GM21515 (cell line): ENCODE results near the gene RBM45.
"Not testable (repeated sequence)": the region's sequence is repeated elsewhere in the genome, so short reads cannot be mapped to it uniquely, and the experiment has no call there.

Source experiments
- ATAC-seq: cut with Tn5 transposase; IDR thresholded peaks from one replicate; pipeline ENCODE4 v1.9.1; 2021; ENCODE audit not compliant: unreplicated experiment

The RBM45 gene

DNA sequence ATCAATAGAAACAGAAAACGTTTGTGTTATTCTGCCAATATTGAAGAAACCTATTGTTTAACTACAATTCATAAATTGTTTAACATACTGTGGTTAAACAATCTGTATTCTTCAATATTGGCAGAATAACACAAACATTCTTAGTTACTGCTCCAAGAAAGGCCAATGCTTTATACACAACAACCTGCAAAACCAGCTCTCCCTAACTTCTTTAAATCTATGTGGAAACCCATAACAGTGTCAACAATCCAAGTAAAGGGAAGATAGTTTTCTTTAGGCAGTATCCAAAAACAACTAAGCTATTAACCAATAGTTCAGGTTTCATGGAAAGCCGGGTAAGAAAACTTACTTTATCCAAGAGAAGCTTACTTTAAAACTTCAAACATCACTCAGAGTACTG is 6.2 kb upstream of the RBM45 start:
- ATAC-seq, result no peak

DNA sequence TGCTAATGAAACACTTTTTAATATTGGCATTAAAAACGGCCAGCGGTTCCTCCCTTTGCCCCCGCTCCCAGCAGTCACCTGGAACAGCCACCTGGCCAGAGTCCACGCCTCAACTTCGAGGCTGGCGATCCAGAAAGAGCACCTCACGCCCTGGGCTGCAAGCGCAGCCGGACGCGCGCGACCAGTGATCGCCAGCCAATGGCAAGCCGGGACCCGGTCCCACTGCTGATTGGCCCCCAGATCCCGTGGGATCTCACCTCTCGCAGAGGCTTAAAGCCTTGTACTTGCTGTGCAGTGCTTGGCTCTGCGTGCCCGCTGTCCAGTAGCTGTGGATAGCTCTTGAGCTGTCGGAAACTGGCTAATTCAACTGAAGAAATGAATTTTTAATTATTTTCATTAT is 4.1 kb upstream of the RBM45 start:
- ATAC-seq, result no peak

DNA sequence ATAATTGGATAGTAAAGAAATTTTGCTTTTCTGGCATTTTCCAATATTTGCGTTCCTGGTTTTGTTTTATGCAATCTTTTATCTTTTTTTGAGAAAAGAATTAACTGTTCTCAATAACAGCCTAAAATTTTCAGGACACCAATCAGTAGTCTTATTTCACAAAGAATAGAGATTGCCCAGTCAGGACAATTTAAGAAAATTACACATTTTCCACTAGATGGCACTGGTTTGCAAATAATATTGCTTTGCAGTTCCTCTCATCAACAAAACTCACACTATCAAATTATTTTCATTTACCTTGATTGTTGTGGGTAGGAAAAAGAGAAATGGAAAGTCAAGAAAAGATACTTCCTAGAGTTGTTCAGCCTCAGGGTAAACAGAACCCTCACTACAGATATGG is 2.4 kb upstream of the RBM45 start:
- ATAC-seq, result no peak

DNA sequence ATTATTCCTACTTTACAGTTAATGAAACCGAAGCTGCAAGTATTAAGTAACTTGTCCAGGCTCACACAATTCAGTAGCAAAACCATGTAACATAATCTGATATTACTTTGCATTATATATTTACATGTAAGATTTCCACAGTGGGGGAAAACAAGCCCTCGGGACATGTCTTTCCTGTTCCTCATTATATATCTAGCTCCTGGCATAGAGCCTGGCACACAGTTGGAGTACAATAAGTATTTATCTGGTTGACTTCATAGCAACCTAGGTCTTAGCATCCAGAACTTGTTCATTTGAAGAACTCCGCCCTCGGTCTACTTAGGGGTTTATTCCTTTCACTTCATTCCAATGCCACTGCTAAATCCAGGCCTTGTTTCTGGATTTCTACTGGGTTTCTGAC is 1.6 kb upstream of the RBM45 start:
- no peak for ATAC-seq

DNA sequence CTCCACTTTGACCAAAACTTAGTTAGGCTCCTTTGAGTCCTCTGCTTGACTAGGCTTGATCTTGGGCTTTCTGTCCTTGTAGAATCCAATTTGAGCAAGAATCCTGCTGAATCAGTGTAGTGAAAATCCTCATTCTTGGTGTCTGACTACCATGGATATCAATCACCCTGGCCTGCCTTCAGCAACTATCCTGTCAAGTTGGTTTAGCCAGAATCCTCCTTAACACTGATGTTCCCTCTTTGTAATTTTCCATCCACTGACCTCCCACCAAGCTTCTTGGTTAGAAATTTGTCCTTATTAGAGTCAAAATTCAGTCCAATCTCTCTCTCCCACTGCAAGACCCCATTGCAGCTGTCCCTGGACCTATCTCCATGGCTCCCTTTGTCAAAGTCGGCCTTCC is 494 bp upstream of the RBM45 start:
- no peak for ATAC-seq

DNA sequence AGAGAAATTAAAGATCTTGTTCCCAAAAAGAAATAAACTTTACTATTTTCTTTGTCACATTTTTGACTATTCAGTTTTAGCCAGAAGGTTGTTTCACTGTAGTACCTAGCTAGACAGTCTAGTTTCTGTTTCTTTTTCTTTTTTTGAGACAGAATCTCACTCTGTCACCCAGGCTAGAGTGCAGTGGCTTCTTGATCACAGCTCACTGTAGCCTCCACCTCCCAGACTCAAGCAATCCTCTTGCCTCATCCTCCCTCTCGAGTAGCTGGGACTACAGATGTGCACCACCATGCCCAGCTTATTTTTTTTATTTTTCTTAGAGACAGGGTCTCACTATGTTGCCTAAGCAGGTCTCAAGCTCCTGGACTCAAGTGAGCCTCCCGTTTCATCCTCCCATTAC is 2.2 kb downstream of the RBM45 start:
- peak; percentile 54 for ATAC-seq

DNA sequence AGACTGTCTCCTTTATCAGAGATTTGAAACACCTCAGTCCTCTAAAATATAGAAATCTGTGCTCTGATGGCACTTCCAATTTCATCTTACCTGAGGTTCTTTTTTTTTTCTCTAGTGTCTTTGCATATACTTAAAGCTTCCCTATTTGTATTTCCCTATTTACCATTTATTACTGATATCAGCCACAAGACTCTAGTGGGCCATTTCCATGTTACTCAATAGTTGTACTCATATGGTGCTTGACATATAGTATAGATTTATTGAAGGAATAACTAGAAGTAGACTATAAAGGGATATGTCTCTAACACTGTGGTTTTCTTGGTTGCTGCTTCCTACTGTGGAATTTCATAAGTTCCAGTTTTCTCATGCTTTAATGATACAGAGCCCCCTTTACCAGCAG is 3.0 kb downstream of the RBM45 start:
- no peak for ATAC-seq

DNA sequence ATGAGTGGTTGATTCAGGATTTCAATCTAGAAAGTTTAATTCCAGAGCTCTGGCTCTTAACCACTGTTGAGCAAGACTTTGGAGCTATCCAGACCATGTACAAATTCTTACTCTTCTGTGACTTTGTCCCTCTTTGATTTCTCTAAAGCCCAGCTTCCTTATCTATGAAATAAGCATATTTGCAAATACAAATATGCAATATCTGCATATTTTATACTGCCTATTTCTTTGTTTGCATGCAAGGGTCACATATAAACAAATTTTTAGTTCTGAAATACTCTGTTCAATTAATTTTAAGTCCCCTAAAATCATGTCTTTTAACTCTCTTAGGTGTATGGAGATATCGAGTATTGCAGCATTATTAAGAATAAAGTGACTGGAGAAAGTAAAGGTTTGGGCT is 5.5 kb downstream of the RBM45 start:
- no peak for ATAC-seq

DNA sequence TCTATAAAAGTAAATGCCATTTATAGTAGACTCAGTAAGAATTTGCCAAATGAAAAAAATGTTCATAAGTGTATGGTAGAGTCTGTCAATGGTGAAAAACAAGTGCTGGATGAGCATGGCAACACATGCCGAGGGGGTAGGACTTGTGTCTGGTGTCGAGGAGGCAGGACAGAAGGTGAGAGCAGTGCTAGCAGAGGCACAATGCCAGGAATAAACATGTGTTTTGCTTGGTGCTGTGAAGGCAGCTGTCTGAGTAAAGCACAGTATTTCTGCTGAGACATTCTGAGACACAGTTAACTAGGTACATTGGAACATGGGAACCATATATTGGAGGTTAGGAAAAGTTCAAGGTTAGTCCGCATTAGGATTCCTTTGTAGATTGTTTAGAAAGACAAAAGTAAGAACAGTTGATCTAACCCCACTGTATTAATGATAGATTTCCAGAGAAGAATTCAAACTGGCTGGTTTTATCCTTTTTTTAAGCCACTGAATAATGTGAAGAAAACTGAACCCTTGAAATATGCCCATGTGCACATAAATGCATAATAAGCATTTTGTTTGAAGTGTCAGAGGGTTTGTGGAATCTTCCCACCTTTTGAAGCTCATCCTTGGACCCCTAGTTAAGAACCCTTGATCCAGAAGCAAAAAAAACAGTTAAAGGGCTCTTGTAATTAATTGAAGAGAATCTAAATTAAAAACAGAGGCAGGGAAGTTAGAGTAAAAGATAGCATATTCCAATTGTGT is 7.1 kb downstream of the RBM45 start:
- ATAC-seq, result no peak

DNA sequence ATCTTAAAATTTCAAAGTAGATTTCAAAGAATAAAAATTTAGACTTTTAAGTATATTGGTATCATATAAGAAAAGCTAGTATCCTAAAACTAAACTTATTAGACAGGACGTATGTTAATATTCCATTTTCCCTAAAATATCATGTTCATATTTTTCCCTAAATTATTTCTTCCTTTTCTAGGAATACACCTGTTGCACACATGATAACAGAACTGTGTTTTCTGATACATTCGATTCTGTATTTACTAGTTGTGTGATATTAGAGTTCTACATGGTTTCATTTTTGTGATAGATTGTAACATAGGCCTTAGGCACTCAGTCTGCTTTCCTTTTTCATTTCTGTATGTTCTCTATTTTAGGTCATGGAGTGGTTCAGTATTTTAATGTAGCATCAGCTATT is 10.9 kb downstream of the RBM45 start:
- no peak for ATAC-seq

DNA sequence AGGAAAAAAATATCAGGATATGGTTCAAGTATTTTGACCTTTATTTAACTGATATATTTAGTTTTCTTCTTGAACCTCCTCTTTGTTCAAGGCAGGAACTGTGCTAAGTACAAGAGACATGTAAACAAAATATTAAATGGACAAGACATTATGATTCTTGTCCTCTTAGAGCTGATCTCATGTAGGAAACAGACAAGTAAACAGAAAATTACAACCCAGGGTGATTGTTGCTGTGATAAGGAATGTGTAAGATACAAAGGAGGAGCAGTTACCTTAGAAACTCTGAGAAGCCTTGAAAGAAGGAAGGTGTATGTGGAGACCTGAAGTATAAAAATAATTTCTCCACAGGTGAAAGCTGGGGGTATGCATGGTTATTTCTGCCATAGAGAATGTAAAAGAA is 12.9 kb downstream of the RBM45 start:
- no peak for ATAC-seq

DNA sequence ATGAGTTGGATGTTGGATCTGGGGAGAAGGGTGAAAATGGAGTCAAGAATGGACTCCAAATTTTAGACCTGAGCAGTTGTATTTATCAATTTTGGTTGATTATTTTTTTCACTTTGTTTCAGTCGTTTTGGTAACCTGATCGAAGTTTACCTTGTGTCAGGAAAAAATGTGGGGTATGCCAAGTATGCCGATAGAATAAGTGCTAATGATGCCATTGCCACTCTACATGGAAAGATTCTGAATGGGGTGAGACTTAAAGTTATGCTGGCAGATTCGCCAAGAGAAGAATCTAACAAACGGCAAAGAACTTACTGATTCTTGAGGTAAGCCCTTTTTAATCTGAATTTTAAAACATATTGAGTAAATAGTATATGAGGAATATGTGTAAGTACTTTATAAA is 13.6 kb downstream of the RBM45 start:
- no peak for ATAC-seq

DNA sequence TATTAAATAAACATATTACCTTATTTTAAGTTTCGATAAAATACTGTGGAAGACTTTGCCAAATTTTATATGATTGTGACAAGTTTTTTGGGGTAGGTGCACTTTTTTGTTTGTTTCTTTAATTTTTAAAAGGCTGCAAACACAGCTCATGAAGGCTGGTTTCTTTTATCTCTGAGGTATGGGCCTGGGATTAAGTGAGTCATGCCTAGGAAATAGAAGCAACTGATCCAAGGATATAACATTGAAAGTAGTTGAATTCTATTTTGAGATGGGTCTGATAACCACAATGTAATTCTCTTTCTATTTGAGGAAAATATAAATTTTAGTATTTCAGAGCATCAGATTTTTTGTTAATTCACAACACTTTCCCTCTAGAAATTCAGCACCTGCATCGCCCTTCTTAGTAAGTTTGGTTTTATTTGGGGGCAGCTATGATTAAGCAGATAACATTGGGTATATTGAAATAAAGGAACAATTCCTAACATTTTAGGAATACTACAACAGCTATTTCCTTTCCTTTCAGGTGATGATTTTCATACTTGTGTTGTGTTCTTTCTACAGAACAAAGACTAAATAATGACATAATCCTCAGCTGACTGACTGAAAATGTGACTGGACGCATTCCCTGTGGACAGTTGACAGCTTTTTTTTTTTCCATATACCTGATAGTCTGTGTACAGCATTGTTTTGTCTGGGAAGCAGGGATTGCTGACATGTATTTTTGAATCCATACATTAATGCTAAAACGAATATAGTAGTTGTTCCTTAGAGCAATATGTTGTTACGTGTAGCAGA is 16.8 kb downstream of the RBM45 start:
- ATAC-seq, result no peak

DNA sequence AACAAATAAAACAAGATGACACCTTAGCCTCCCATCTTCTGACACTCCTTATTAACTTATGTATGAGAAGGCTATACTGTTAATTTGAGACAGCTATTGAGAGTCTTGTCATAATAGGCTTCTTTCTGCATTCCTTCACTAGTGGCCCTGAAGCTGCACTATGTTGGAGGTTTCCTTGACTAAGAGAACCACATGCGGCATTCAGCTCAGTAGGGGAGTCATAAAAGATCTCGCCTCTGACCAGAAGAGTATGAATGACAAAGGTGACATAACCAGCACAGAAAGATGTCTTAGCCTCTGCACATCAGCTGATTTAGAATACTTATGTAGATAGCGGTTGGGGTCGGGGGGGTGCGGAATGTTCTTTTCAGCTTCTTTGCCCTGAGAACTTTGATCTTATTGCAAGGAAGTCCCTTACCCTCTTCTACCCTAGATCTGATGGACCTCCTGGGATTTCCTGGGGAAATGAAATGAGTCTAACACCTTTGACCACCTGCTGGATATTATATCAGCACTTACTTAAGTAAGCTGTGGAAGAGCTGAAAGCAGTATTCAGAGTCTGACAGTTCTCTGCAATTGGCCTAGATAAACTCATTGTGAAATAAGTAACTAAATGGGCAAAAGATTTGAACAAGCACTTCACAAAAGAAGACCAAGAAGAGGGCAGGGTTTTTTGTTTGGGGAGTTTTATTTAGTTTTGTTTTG is 24.2 kb downstream of the RBM45 start:
- no peak for ATAC-seq

DNA sequence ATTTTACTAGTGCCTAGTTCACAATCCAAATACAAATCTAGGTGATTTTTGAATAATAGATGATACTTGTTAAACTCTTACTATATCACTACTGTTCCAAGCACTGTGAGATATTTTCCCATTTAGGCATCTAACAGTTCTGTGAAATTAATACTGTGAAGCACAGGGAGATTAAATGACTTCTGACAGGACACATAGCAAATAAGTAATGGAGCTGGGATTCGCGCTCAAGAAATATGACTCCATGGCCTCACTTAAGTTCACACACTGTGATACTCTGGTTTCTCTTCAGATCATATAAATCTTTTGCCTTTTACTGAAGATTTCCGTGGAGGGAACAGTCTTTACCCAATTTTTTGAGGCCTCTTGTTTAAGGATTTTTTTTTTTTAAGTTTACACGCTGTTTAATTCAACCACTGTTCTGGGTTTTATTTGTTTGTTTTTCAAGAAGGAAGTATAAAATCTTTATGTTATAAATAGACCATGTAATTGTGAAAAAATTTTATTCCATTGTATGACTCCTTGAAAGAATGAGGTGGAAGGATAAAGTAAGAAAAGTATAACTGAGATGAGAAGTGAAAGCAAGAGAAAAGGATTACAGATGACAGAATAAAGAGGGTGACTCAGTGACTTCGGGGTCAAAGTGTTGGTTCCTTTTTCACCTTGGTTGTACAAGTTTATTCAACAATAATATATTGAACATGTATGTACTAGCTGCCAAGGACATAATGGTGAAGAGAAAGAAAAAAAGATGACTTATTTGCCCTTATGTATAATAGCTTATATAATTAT is 30.2 kb downstream of the RBM45 start:
- no peak for ATAC-seq

DNA sequence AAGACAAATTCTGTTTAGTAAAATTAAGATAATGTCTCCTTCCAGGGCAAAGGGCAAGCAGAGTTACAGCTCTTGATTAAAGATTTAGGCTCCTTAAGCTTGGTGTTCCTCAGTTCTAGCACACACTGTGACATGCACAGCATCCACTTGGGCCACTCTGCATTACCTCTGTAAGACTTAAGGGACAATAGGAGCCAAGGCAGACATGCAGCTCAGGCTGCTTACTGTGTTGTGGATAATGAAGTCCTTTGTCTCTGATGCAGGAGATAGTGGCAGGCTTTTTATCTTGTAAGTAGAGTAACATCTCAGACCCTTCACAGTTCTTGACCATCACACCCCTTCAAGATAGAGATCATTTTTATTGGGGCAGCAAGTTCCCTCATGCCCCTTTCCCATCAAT is 31.2 kb downstream of the RBM45 start:
- ATAC-seq, result no peak

DNA sequence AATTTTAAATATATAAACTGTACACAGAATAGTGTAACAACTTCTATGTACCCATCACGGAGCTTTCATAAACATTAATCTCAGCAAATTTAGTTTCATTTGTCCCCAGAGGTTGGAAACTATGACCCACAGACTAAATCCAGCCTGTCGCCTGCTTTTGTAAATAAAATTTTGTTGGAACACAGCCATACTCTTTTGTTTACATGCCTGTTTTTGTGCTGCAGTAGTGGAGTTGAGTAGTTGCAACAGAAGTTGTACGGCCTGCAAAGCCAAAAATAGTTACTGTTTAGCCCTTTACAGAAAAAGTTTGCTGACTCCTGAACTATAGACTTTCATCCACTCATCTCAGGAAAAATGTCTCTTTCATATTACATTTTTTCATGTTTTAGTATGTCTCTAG is 39.8 kb downstream of the RBM45 start:
- no peak for ATAC-seq

DNA sequence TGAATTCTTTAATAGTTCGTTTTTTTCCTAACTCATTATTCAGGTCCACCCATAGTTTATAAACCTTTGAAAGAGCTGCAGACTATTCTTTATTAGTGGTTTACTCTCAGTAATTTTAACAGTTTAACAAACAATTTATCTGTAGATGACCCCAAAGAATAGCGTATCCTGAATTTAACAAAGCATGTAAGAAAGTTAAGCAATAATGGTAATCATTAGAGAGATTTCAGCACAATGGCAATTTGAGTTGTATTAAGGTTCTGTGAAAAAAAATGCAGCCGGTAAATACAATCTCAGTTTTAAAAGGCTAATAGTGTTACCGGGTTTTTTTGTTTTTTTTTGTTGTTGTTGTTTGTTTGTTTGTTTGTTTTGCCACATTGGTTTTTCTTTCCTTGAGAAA is 40.3 kb downstream of the RBM45 start:
- ATAC-seq, result no peak

DNA sequence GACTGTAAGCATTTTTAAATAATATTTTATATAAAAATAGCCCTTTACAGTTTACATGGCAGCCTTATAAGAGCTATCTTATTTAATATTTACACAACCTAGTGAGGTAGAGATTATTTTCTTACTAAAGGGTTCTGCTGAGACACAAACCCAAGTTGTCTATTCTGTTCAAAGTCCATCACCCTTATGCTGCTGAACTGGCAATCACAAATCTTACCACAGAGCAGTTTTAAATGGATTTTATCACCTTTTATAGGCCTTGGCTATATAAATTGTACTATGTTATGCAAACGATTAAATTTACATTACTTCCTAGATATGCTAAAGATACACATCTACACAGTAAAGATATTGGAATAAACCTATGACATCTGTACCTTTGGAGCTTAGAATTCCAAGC is 40.7 kb downstream of the RBM45 start:
- ATAC-seq, result no peak

DNA sequence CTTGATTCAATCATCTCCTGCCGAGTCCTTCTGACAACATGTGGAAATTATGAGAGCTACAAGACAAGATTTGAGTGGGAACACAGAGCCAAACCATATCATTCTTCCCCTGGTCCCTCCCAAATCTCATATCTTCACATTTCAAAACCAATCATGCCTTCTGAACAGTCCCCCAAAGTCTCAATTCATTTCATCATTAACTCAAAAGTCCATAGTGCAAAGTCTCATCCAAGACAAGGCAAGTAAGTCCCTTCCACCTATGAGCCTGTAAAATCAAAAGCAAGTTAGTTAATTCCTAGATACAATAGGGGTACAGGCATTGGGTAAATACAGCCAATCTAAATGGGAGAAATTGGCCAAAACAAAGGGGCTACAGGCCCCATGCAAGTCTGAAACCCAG is 41.6 kb downstream of the RBM45 start:
- not testable (repeated sequence) for ATAC-seq

DNA sequence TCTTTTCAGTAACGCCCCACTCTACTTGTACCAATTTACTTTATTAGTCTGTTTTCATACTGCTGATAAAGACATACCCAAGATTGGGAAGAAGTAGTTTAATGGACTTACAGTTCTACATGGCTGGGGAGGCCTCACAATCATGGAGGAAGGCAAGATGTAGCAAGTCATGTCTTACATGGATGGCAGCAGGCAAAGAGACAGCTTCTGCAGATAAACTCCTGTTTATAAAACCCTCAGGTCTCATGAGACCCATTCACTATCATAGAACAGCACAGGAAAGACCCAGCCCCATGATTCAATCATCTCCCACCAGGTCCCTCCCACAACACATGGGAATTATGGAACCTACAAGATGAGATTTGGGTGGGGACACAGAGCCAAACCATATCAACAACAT is 43.3 kb downstream of the RBM45 start:
- no peak for ATAC-seq
